GM19372 (cell line): ENCODE results near the gene CAMK4.
"Not testable (repeated sequence)": the region's sequence is repeated elsewhere in the genome, so short reads cannot be mapped to it uniquely, and the experiment has no call there.

Source experiments
- ATAC-seq: cut with Tn5 transposase; IDR thresholded peaks from one replicate; pipeline ENCODE4 v1.9.1; 2021; ENCODE audit warnings: mild to moderate bottlenecking, low read depth, moderate library complexity; ENCODE audit not compliant: unreplicated experiment

Gene CAMK4

GRCh38 chr5:111252799-111253545, 28.8 kb downstream of the CAMK4 start:
- ATAC-seq, result peak; percentile 63

GRCh38 chr5:111254613-111255012, 30.4 kb downstream of the CAMK4 start:
- peak; percentile 65 for ATAC-seq

- peak; percentile 8 for ATAC-seq
Measured at GRCh38 chr5:111255169-111255568, 31.0 kb downstream of the CAMK4 start.

GRCh38 chr5:111256128-111256527, 31.9 kb downstream of the CAMK4 start:
- no peak for ATAC-seq

GRCh38 chr5:111257610-111258009, 33.4 kb downstream of the CAMK4 start:
- ATAC-seq, result not testable (repeated sequence)

- no peak for ATAC-seq
Measured at GRCh38 chr5:111259636-111260035, 35.5 kb downstream of the CAMK4 start.

- no peak for ATAC-seq
Measured at GRCh38 chr5:111261610-111262009, 37.4 kb downstream of the CAMK4 start.

- no peak for ATAC-seq
Measured at GRCh38 chr5:111262153-111262552, 38.0 kb downstream of the CAMK4 start.

- no peak for ATAC-seq
Measured at GRCh38 chr5:111262815-111263214, 38.6 kb downstream of the CAMK4 start.

- no peak for ATAC-seq
Measured at GRCh38 chr5:111266491-111266890, 42.3 kb downstream of the CAMK4 start.

GRCh38 chr5:111268300-111268699, 44.1 kb downstream of the CAMK4 start:
- ATAC-seq, result no peak

- no peak for ATAC-seq
Measured at GRCh38 chr5:111271885-111272284, 47.7 kb downstream of the CAMK4 start.

- ATAC-seq, result no peak
Measured at GRCh38 chr5:111277061-111277460, 52.9 kb downstream of the CAMK4 start.

- ATAC-seq, result peak; percentile 93
Measured at GRCh38 chr5:111278858-111279504, 54.8 kb downstream of the CAMK4 start.

GRCh38 chr5:111280282-111280951, 56.2 kb downstream of the CAMK4 start:
- ATAC-seq, result no peak

- no peak for ATAC-seq
Measured at GRCh38 chr5:111282798-111283197, 58.6 kb downstream of the CAMK4 start.

GRCh38 chr5:111284825-111285224, 60.6 kb downstream of the CAMK4 start:
- no peak for ATAC-seq

- ATAC-seq, result no peak
Measured at GRCh38 chr5:111294551-111294950, 70.4 kb downstream of the CAMK4 start.

GRCh38 chr5:111295649-111296048, 71.5 kb downstream of the CAMK4 start:
- ATAC-seq, result no peak

GRCh38 chr5:111296570-111296969, 72.4 kb downstream of the CAMK4 start:
- ATAC-seq, result no peak

- ATAC-seq, result no peak
Measured at GRCh38 chr5:111299067-111299481, 74.9 kb downstream of the CAMK4 start.
